HG02973 (cell line): ENCODE data around the gene CACNG7.

Source experiments
- ATAC-seq: cut with Tn5 transposase; IDR thresholded peaks from one replicate; pipeline ENCODE4 v1.9.1; 2021; ENCODE audit warnings: moderate library complexity; ENCODE audit not compliant: unreplicated experiment

The CACNG7 gene

DNA sequence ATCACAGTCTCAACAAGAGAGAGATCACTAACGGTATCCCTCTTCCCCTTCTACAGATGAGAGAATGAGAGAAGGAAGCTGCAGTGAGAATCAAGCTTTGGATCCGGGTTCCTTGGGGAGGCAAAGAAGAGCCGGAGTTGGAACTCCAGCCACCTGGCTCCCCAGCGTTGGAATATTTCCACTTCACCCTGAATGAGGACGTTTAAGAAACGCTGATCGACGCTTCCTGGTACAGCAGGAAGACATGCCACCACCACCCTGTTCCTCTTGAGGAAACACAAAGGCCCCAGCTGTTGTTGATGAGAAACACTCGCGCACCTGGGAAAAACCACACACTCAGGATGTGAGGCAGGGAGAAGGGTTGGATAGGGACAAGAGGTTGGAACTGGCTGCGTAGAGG lies 42.4 kb downstream of the CACNG7 start:
- no peak for ATAC-seq

GRCh38 chr19:53951947-53952346 lies 42.9 kb downstream of the CACNG7 start:
- no peak for ATAC-seq

DNA sequence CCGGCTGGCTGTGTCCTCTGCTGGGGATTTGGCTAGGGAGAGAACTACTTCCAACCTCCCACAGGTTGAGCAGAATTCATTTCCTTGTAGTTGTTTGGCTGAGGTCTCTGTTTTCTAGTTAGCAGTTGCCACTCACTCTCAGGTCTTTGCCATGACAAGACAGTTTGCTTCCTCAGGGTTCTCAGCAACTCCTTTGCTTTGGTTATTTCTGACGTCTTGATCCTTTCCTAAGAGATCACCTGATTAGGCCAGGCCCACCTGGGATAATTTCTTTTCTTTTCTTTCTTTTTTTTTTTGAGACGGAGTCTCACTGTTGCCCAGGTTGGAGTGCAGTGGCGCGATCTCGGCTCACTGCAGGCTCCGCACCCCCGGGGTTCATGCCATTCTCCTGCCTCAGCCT lies 44.3 kb downstream of the CACNG7 start:
- no peak for ATAC-seq

GRCh38 chr19:53957448-53958167 lies 48.5 kb downstream of the CACNG7 start:
- ATAC-seq = no peak

DNA sequence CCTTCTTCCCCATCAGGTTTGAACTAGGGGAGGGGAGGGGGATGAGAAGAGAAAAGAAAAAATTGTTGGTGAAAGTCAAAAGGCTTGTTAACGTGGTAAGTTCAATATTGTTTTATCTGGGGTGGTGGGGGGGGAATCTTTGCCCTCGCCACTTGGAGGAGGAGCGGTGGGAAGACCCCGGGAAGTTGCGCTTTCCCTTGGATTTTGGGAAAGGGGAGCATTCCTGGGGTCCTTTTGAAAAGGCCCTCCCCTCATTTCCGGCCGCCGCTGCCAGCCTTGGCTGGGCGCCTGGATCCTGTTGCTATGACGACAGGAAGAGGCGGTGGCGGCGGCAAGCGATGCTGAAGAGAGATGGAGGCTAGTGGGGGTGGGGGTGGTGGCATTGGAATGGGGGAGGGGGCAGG lies 49.1 kb downstream of the CACNG7 start:
- no peak for ATAC-seq

- ATAC-seq = no peak
Measured at GRCh38 chr19:53958823-53959757, 50.0 kb downstream of the CACNG7 start.

GRCh38 chr19:53960187-53960586 lies 51.1 kb downstream of the CACNG7 start:
- no peak for ATAC-seq

GRCh38 chr19:53960886-53961285 lies 51.8 kb downstream of the CACNG7 start:
- no peak for ATAC-seq

- ATAC-seq = no peak
Measured at GRCh38 chr19:53961523-53962356, 52.7 kb downstream of the CACNG7 start.

GRCh38 chr19:53962887-53963431 lies 53.9 kb downstream of the CACNG7 start, which contains the start of gene CACNG8:
TSS of gene CACNG8 (plus strand) at chr19:53962937.
- ATAC-seq = no peak

- ATAC-seq = no peak
Measured at GRCh38 chr19:53965091-53965490, 56.0 kb downstream of the CACNG7 start.

GRCh38 chr19:53966931-53967330 lies 57.9 kb downstream of the CACNG7 start:
- no peak for ATAC-seq

- no peak for ATAC-seq
Measured at GRCh38 chr19:53969366-53969765, 60.3 kb downstream of the CACNG7 start.

GRCh38 chr19:53971673-53972072 lies 62.6 kb downstream of the CACNG7 start:
- ATAC-seq = no peak

GRCh38 chr19:53977429-53977990 lies 68.4 kb downstream of the CACNG7 start:
- no peak for ATAC-seq

GRCh38 chr19:53977991-53978731 lies 69.1 kb downstream of the CACNG7 start:
- ATAC-seq = no peak

DNA sequence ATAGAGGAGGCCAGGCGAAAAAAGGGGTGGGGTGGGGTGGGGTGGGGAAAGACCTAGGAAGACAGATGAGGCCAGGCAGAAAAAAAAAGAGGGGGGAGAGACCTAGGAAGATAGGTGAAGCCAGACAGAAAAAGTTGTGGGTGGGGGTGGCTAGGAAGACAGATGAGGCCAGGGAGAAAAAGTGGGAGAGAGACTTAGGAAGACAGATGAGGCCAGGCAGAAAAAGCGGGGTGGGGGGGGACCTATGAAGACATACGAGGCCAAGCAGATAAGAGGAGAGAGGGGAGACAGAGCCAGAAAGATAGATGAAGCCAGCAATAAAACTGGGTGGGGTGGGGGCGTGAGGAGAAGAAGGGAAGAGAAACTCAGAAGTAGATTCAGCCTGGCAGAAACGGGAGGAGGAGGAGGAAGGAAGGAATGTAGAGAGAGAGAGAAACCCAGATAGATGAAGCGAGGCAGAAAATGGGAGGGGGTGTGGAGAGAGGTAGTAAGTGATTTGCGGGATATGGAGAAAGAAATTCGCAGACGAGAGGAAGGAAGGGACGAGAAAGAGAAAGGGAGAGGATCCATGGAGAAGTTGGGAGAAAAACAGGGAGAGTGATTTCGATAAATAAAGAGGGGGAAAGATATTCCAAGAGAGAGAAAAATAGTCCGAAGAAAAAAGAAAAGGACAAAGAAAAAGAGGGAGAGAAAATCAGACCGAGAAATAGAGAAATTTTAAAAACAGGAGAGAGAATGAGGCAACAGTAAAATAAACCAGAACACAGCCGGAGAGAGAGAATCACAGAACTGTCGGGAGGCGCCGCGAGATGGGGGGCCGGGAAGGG lies 70.1 kb downstream of the CACNG7 start:
- no peak for ATAC-seq

- ATAC-seq = no peak
Measured at GRCh38 chr19:53980539-53981375, 71.7 kb downstream of the CACNG7 start.
